ENCODE data around the gene LRRC71.

DNA sequence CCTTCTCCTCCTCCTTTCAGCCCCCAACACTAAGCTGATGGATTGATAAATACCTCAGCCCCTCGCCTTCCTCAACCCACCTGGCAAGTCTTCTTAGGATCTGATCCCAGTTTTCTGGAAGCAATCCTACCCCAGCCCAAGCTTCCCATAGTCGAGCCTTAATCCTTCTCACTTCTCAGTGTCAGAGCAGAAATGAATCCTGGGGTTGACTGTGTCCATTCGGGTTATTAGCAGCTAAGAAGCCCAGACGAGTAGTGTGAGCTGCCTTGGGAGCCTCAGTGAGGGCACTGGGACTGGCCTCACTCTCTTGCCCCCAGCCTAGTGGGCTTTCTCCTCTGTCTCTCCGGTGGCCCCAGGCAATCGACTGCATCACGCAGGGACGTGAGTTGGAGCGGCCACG lies 39.3 kb upstream of the LRRC71 start:
- TF ChIP-seq, protein P1, sequence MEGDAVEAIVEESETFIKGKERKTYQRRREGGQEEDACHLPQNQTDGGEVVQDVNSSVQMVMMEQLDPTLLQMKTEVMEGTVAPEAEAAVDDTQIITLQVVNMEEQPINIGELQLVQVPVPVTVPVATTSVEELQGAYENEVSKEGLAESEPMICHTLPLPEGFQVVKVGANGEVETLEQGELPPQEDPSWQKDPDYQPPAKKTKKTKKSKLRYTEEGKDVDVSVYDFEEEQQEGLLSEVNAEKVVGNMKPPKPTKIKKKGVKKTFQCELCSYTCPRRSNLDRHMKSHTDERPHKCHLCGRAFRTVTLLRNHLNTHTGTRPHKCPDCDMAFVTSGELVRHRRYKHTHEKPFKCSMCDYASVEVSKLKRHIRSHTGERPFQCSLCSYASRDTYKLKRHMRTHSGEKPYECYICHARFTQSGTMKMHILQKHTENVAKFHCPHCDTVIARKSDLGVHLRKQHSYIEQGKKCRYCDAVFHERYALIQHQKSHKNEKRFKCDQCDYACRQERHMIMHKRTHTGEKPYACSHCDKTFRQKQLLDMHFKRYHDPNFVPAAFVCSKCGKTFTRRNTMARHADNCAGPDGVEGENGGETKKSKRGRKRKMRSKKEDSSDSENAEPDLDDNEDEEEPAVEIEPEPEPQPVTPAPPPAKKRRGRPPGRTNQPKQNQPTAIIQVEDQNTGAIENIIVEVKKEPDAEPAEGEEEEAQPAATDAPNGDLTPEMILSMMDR (IDR thresholded peaks at IDR 0.05), result no peak
- TF ChIP-seq POLR2A (IDR thresholded peaks at IDR 0.05), result no peak
